ENCODE measurements around the gene FAAP24.

DNA sequence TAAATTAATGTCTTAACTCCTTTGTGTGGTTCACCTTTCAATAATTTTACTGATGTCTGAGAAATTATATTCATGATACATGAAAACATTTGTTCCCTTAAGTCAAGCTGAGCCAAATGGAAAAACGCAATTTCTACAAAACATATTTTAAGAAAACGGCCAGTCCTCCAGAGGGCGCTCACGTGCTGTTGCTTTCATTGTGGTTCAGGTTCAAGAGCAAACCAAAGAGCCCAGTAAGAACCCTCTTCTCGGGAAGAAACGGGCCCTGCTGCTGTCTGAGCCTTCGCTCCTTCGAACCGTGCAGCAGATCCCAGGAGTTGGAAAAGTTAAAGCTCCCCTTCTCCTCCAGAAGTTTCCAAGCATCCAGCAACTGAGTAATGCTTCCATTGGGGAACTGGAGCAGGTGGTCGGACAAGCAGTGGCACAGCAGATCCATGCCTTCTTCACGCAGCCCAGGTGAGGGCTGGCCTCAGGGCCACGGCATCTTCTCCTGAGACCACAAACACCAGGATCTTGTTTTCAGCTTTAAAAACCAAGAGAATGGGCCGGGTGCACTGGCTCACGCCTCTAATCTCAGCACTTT, 4.3 kb downstream of the FAAP24 start:
- TF ChIP-seq, protein P1, sequence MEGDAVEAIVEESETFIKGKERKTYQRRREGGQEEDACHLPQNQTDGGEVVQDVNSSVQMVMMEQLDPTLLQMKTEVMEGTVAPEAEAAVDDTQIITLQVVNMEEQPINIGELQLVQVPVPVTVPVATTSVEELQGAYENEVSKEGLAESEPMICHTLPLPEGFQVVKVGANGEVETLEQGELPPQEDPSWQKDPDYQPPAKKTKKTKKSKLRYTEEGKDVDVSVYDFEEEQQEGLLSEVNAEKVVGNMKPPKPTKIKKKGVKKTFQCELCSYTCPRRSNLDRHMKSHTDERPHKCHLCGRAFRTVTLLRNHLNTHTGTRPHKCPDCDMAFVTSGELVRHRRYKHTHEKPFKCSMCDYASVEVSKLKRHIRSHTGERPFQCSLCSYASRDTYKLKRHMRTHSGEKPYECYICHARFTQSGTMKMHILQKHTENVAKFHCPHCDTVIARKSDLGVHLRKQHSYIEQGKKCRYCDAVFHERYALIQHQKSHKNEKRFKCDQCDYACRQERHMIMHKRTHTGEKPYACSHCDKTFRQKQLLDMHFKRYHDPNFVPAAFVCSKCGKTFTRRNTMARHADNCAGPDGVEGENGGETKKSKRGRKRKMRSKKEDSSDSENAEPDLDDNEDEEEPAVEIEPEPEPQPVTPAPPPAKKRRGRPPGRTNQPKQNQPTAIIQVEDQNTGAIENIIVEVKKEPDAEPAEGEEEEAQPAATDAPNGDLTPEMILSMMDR (optimal IDR thresholded peaks at IDR 0.05 in 1 of 3, IDR thresholded peaks at IDR 0.05 in 1 of 3, conservative IDR thresholded peaks at IDR 0.05 in 1 of 3; ENCODE audit: extremely low read depth in 1 of 3, insufficient read depth in 2 of 3, low read length in 3 of 3), result peak; percentile 71 to 83 (median 77)
- TF ChIP-seq EZH2 (IDR thresholded peaks at IDR 0.05; ENCODE audit: low read length), result no peak
